Stomach (tissue), 4 donors: Measurements from ENCODE around the gene DZIP3.

Source experiments
- EP300 ChIP-seq: sonication (generic); formaldehyde crosslinking; IDR thresholded peaks from one replicate; pipeline ENCODE4 v1.6.1; 2017; ENCODE audit warnings: antibody characterized with exemption
- POLR2A ChIP-seq, 4 donors: fragments of 450-650 bp; IDR thresholded peaks; one replicate each; pipeline ENCODE4 v1.6.1; 2016; ENCODE audit warnings: antibody characterized with exemption in 4 of 4, control low read depth in 2 of 4, mild to moderate bottlenecking in 1 of 4, moderate library complexity in 1 of 4
- POLR2AphosphoS5 ChIP-seq, 3 donors: sonication (generic); formaldehyde crosslinking; IDR thresholded peaks; one replicate each; pipeline ENCODE4 v1.6.1; 2016; ENCODE audit warnings: antibody characterized with exemption in 3 of 3
- TF ChIP-seq, protein P1 (sequence below), 7 experiments: fragments of 450-650 bp in 4 of 7; fragments of 200-600 bp in 3 of 7; sonication (generic) in 3 of 7; IDR thresholded peaks; one replicate each; pipeline ENCODE4 v1.5.1; 2016 to 2019; ENCODE audit warnings: antibody characterized with exemption in 7 of 7, control low read depth in 2 of 7, mild to moderate bottlenecking in 1 of 7

DNA sequence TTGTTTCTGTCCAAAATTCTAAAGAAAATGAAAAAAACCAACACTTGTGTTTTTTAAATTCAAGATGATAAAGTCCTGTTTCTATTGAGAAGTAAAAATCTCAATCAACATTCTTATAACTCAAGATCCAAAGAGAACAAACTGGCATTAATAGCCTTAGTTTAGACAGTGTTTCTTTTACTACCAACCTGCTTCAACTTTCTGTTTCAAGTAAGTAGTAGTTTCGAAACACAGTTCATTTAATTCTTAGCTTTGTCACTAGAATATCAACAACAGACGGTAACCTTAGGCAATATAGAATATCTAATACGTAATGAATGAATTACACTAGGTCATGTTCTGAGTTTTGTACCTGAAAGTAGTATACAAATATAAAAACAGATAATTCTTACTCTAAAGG, 24.0 kb upstream of the DZIP3 start:
- TF ChIP-seq, protein P1, sequence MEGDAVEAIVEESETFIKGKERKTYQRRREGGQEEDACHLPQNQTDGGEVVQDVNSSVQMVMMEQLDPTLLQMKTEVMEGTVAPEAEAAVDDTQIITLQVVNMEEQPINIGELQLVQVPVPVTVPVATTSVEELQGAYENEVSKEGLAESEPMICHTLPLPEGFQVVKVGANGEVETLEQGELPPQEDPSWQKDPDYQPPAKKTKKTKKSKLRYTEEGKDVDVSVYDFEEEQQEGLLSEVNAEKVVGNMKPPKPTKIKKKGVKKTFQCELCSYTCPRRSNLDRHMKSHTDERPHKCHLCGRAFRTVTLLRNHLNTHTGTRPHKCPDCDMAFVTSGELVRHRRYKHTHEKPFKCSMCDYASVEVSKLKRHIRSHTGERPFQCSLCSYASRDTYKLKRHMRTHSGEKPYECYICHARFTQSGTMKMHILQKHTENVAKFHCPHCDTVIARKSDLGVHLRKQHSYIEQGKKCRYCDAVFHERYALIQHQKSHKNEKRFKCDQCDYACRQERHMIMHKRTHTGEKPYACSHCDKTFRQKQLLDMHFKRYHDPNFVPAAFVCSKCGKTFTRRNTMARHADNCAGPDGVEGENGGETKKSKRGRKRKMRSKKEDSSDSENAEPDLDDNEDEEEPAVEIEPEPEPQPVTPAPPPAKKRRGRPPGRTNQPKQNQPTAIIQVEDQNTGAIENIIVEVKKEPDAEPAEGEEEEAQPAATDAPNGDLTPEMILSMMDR (IDR thresholded peaks at IDR 0.05): no peak
- TF ChIP-seq EP300 (no peak), POLR2AphosphoS5 (IDR thresholded peaks at IDR 0.05) (no peak), POLR2A (IDR thresholded peaks at IDR 0.05) (no peak)
